Activated CD4-positive, alpha-beta T cell treated with anti-CD3 and anti-CD28 coated beads, Interleukin-2, amount 10 ng/mL, durations not matched to agents 7 days and 5 days (primary cell): Measurements from ENCODE around the gene SUDS3. TPM values are rescaled to one million over a fixed set of nuclear protein-coding genes. Genes with fewer than 3 reads are reported as not detected.

ENCODE experiments used
- CTCF ChIA-PET: fragments of 350-600 bp; sonication (Branson Sonifier 250); formaldehyde crosslinking; loops from one replicate; lab custom pipeline; 2021; ENCODE audit warnings: antibody characterized with exemption; lab: Charles Lee
- POLR2A ChIA-PET: fragments of 350-600 bp; sonication (Branson Sonifier 250); formaldehyde crosslinking; loops from one replicate; lab custom pipeline; 2021; ENCODE audit warnings: antibody characterized with exemption; lab: Charles Lee
- DNase-seq: peaks from one replicate; pipeline ENCODE4 v3.0.0-alpha.2; 2020
- H3K27ac Mint-ChIP-seq: one replicate; pipeline ENCODE4 v1.8.0; 2021; ENCODE audit warnings: mild to moderate bottlenecking, moderate library complexity, mixed read lengths
- H3K27me3 Mint-ChIP-seq: one replicate; pipeline ENCODE4 v1.8.0; 2021; ENCODE audit warnings: mixed read lengths
- H3K36me3 Mint-ChIP-seq: one replicate; pipeline ENCODE4 v1.8.0; 2021; ENCODE audit warnings: low read depth, mixed read lengths
- H3K4me1 Mint-ChIP-seq: one replicate; pipeline ENCODE4 v1.8.0; 2021; ENCODE audit warnings: mixed read lengths
- H3K4me3 Mint-ChIP-seq: one replicate; pipeline ENCODE4 v1.8.0; 2021; ENCODE audit warnings: mild to moderate bottlenecking, moderate library complexity, mixed read lengths
- H3K9me3 Mint-ChIP-seq: one replicate; pipeline ENCODE4 v1.8.0; 2021; ENCODE audit warnings: mixed read lengths
- total RNA-seq, 2 experiments: library from RNA; stranded (reverse); gene quantifications; one replicate each; pipeline ENCODE4 v1.2.3, GENCODE V29; 2021

Gene SUDS3
- total RNA-seq, 2 experiments from 2014 or later, result 23.8 to 25.4 TPM

- no peaks in the 10 kb centered on the region for H3K27me3 Mint-ChIP-seq
- H3K36me3 Mint-ChIP-seq, result no peaks in the 10 kb centered on the region
- CTCF ChIA-PET, result interaction anchor here (0.6 kb wide), 1 partner anchor 294 kb away, joined by 3 read pairs; no protein-coding TSS in a partner anchor
Observed at GRCh38 chr12:118436986-118437385, 60.6 kb downstream of the SUDS3 start.

GRCh38 chr12:118439068-118439467, 62.7 kb downstream of the SUDS3 start:
- DNase-seq, result no peak
- Mint-ChIP-seq H3K27me3 (peaks cover 10% of the 10 kb centered on the region), H3K9me3 (no peaks in the 10 kb centered on the region), H3K36me3 (no peaks in the 10 kb centered on the region), H3K4me3 (no peak overlapping the region), H3K27ac (no peak overlapping the region), H3K4me1 (no peaks in the 10 kb centered on the region)
- ChIA-PET CTCF (no interaction called here), POLR2A (no interaction called here)

More at GRCh38 chr12:118436986-118437385, 60.6 kb downstream of the SUDS3 start:
- no peak overlapping the region for H3K4me3 Mint-ChIP-seq
- POLR2A ChIA-PET, result no interaction called here
- no peak for DNase-seq
- H3K9me3 Mint-ChIP-seq, result no peaks in the 10 kb centered on the region
- H3K27ac Mint-ChIP-seq, result no peak overlapping the region
- no peaks in the 10 kb centered on the region for H3K4me1 Mint-ChIP-seq

DNA sequence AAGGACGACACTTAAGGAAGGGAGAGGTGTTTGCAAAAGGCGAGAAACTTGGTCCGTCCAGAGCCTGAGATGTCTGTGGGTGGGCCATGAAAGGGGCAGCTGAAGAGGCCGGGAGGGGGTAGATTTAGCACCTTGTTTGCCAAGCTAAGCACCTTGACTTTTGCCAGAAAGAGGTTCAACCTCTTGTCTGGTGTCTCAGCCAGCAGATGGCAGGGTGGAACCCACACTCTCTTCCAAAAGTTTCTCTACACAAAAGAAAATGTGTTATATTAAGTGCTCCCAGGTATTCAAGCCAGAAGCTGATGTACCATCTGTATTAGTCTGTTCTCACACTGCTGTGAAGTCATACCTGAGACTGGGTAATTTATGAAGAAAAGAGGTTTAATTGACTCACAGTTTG, 69.9 kb downstream of the SUDS3 start:
- no peak for DNase-seq
- no peak overlapping the region for H3K4me3 Mint-ChIP-seq
- ChIA-PET POLR2A (no interaction called here), CTCF (interaction anchor here (0.6 kb wide), 1 partner anchor 86 kb away, joined by 4 read pairs; no protein-coding TSS in a partner anchor)
- H3K36me3 Mint-ChIP-seq, result no peaks in the 10 kb centered on the region
- H3K4me1 Mint-ChIP-seq, result no peaks in the 10 kb centered on the region
- no peaks in the 10 kb centered on the region for H3K9me3 Mint-ChIP-seq
- H3K27me3 Mint-ChIP-seq, result peaks cover 10% of the 10 kb centered on the region
- H3K27ac Mint-ChIP-seq, result no peak overlapping the region

DNA sequence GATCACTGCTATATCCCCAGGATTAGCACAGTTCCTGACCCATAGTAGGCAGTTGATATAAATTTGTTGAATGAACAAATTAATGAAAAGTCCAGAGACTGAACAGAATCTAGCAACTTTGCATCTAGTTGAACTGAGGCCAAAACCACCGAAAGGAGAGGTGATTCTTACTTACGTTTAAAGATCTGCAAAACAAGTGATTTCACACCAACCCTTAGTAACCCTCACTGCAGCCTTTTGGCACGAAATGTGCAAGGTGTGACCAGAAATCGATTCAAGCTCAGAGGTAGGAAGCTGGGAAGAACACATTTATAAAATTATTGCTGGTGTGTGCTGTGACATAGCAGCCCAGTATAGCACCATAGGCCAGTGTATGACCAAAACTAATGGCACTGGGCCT, 70.8 kb downstream of the SUDS3 start:
- Mint-ChIP-seq H3K36me3 (no peaks in the 10 kb centered on the region), H3K27me3 (peaks cover 9% of the 10 kb centered on the region), H3K4me1 (no peaks in the 10 kb centered on the region), H3K4me3 (no peak overlapping the region), H3K9me3 (no peaks in the 10 kb centered on the region), H3K27ac (no peak overlapping the region)
- CTCF ChIA-PET, result interaction anchor here (0.6 kb wide), 1 partner anchor 85 kb away, joined by 4 read pairs; no protein-coding TSS in a partner anchor
- DNase-seq, result no peak
- POLR2A ChIA-PET, result no interaction called here

GRCh38 chr12:118448341-118448740, 72.0 kb downstream of the SUDS3 start:
- Mint-ChIP-seq H3K36me3 (no peaks in the 10 kb centered on the region), H3K27me3 (peaks cover 4% of the 10 kb centered on the region)

DNA sequence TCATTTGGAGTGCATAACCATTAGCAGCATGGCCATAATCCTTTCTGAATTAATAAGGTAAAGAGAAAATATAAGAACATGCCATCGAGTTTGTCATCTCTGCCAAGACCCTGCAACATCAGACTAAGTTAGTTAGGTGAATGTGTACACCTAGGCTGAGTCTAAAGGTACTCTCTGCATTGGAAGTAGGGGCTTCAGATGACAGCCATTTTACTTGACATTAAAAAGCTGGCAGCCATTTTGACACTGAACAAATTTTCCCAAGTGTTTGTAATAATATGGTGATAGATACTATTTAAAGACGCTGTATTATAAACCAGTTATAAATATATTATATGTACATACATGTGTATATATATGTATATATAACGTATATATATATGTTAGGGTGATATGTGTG, 79.0 kb downstream of the SUDS3 start:
- Mint-ChIP-seq H3K4me1 (peaks cover 5% of the 10 kb centered on the region), H3K27me3 (no peaks in the 10 kb centered on the region), H3K4me3 (no peak overlapping the region), H3K27ac (no peak overlapping the region), H3K36me3 (no peaks in the 10 kb centered on the region), H3K9me3 (peaks cover 9% of the 10 kb centered on the region)
- ChIA-PET CTCF (no interaction called here), POLR2A (no interaction called here)
- no peak for DNase-seq

More at GRCh38 chr12:118448341-118448740, 72.0 kb downstream of the SUDS3 start:
- Mint-ChIP-seq H3K4me1 (no peaks in the 10 kb centered on the region), H3K27ac (no peak overlapping the region), H3K4me3 (no peak overlapping the region), H3K9me3 (no peaks in the 10 kb centered on the region)
- ChIA-PET CTCF (no interaction called here), POLR2A (no interaction called here)
- DNase-seq, result no peak

- Mint-ChIP-seq H3K4me1 (peaks cover 5% of the 10 kb centered on the region), H3K27ac (no peak overlapping the region), H3K36me3 (no peaks in the 10 kb centered on the region), H3K9me3 (peaks cover 9% of the 10 kb centered on the region), H3K27me3 (no peaks in the 10 kb centered on the region), H3K4me3 (no peak overlapping the region)
- ChIA-PET CTCF (no interaction called here), POLR2A (no interaction called here)
- DNase-seq, result no peak
Observed at GRCh38 chr12:118456741-118457140, 80.4 kb downstream of the SUDS3 start.

DNA sequence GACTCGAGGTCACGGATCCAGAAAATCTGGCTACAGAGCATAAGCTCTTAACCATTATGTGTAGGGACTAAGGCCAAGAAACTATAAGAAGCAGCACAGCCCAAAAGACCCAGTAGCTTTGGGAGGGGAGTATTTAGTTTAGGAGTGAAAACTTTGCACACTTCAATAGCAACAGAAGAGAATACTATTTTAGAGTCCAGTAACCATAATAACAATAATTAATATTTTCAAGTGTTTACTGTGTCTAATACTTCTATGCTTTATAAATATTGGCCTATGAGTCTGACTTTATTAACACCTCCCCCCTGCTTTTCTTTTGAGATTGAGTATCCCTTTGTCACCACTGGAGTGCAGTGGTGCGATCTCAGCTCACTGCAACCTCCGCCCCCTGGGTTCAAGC, 82.8 kb downstream of the SUDS3 start:
- H3K36me3 Mint-ChIP-seq, result no peaks in the 10 kb centered on the region
- H3K27ac Mint-ChIP-seq, result no peak overlapping the region
- ChIA-PET POLR2A (no interaction called here), CTCF (interaction anchor here (0.6 kb wide), 1 partner anchor 187 kb away, joined by 3 read pairs; no protein-coding TSS in a partner anchor)
- no peak overlapping the region for H3K4me3 Mint-ChIP-seq
- peaks cover 5% of the 10 kb centered on the region for H3K4me1 Mint-ChIP-seq
- H3K27me3 Mint-ChIP-seq, result no peaks in the 10 kb centered on the region
- H3K9me3 Mint-ChIP-seq, result peaks cover 9% of the 10 kb centered on the region
- no peak for DNase-seq

GRCh38 chr12:118463677-118464076, 87.3 kb downstream of the SUDS3 start:
- Mint-ChIP-seq H3K4me1 (no peaks in the 10 kb centered on the region), H3K27ac (no peak overlapping the region), H3K27me3 (no peaks in the 10 kb centered on the region), H3K4me3 (no peak overlapping the region), H3K36me3 (no peaks in the 10 kb centered on the region), H3K9me3 (peaks cover 6% of the 10 kb centered on the region)
- DNase-seq, result no peak
- CTCF ChIA-PET, result no interaction called here
- POLR2A ChIA-PET, result no interaction called here

- no peak overlapping the region for H3K27ac Mint-ChIP-seq
- CTCF ChIA-PET, result no interaction called here
- POLR2A ChIA-PET, result no interaction called here
- no peaks in the 10 kb centered on the region for H3K36me3 Mint-ChIP-seq
- H3K27me3 Mint-ChIP-seq, result no peaks in the 10 kb centered on the region
- no peaks in the 10 kb centered on the region for H3K4me1 Mint-ChIP-seq
- DNase-seq, result no peak
- no peak overlapping the region for H3K4me3 Mint-ChIP-seq
- no peaks in the 10 kb centered on the region for H3K9me3 Mint-ChIP-seq
Observed at GRCh38 chr12:118465706-118466105, 89.4 kb downstream of the SUDS3 start.

Other genes starting within 250 kb of the SUDS3 start
- gene PEBP1, start 240.4 kb upstream of the SUDS3 start, total RNA-seq, result 100 to 1,000 TPM in 1 of 2 experiments, 10 to 100 TPM in 1; 96.3 to 104 TPM
- 10 to 100 TPM; 52.5 to 63.3 TPM for gene TAOK3, start 3.6 kb upstream of the SUDS3 start, total RNA-seq